Tibial artery (tissue), 4 donors: ENCODE data around the gene ACKR1.

Experiments used
- DNase-seq, 2 donors: peaks; one replicate each; pipeline ENCODE4 v3.0.0-alpha.2; 2019
- H3K27ac ChIP-seq, 2 donors: fragments of 200-600 bp; sonication (generic) in 1 of 2; 1 replicate in 1 of 2; 2 replicates in 1 of 2; pipeline ENCODE4 v1.5.1; 2018 to 2019; ENCODE audit warnings: mild to moderate bottlenecking in 1 of 2
- H3K27me3 ChIP-seq, 2 donors: fragments of 200-600 bp; sonication (generic) in 1 of 2; one replicate each; pipeline versions ENCODE4 v1.5.1 to v1.6.0; 2016 to 2019
- H3K36me3 ChIP-seq, 3 donors: fragments of 200-600 bp; sonication (generic) in 2 of 3; one replicate each; pipeline ENCODE4 v1.5.1; 2016 to 2019; ENCODE audit warnings: mild to moderate bottlenecking in 2 of 3
- H3K4me1 ChIP-seq, 4 donors: fragments of 200-600 bp; sonication (generic) in 2 of 4; 1 replicate in 3 of 4; 2 replicates in 1 of 4; pipeline ENCODE4 v1.5.1; 2016 to 2019
- H3K4me3 ChIP-seq, 2 donors: fragments of 200-600 bp; sonication (generic) in 1 of 2; 1 replicate in 1 of 2; 2 replicates in 1 of 2; pipeline ENCODE4 v1.5.1; 2018 to 2019; ENCODE audit warnings: mild to moderate bottlenecking in 2 of 2
- H3K9me3 ChIP-seq, 3 donors: fragments of 200-600 bp; sonication (generic) in 1 of 3; one replicate each; pipeline ENCODE4 v1.5.1; 2016 to 2019
- CTCF ChIP-seq, 2 experiments: fragments of 200-600 bp in 1 of 2; fragments of 450-650 bp in 1 of 2; IDR thresholded peaks; one replicate each; pipeline ENCODE4 v1.5.1; 2017 to 2019; ENCODE audit warnings: antibody characterized with exemption in 2 of 2, mild to moderate bottlenecking in 1 of 2, moderate library complexity in 1 of 2
- intact Hi-C: fragments of 100-400 bp; cut with DNase I; formaldehyde crosslinking; loops from one replicate; pipeline ENCODE4 v1.15.0; 2023; ENCODE audit warnings: low total_unique reads

The ACKR1 gene

GRCh38 chr1:159163614-159164228 lies 41.0 kb upstream of the ACKR1 start:
- intact Hi-C loops = loop anchor here (5.0 kb wide), 1 partner anchor 34 kb away; no protein-coding TSS in a partner anchor
- TF ChIP-seq CTCF (IDR thresholded peaks at IDR 0.05) = no peak
- H3K4me3 ChIP-seq = no peak overlapping the region
- peaks cover 0 to 7% (median 6%) of the 10 kb centered on the region in 4 donors for H3K4me1 ChIP-seq
- H3K27me3 ChIP-seq = peaks cover 0 to 7% of the 10 kb centered on the region in 2 donors
- H3K27ac ChIP-seq = no peak overlapping the region
- DNase-seq = no peak
- no peaks in the 10 kb centered on the region for H3K9me3 ChIP-seq
- H3K36me3 ChIP-seq = no peaks in the 10 kb centered on the region

GRCh38 chr1:159168043-159168442 lies 36.6 kb upstream of the ACKR1 start:
- intact Hi-C loops = loop anchor here (5.0 kb wide), 1 partner anchor 39 kb away; no protein-coding TSS in a partner anchor
- H3K36me3 ChIP-seq = no peaks in the 10 kb centered on the region
- DNase-seq = no peak

GRCh38 chr1:159170639-159171038 lies 34.0 kb upstream of the ACKR1 start:
- intact Hi-C loops = no loop called here

More at GRCh38 chr1:159168043-159168442, 36.6 kb upstream of the ACKR1 start:
- Histone ChIP-seq H3K4me3 (no peak overlapping the region), H3K4me1 (peaks cover 0 to 21% (median 13%) of the 10 kb centered on the region in 4 donors), H3K27me3 (peaks cover 0 to 42% of the 10 kb centered on the region in 2 donors), H3K9me3 (no peaks in the 10 kb centered on the region), H3K27ac (no peak overlapping the region)
- TF ChIP-seq CTCF (IDR thresholded peaks at IDR 0.05) = no peak

GRCh38 chr1:159171254-159171687 lies 33.4 kb upstream of the ACKR1 start, which contains the start of gene CADM3:
CADM3 (plus strand) TSS chr1:159171615; CDS start chr1:159171766, 151 bp downstream.
- DNase-seq = no peak
- H3K4me3 ChIP-seq = peak within 1 kb of the TSS; percentile 12 to 38
- H3K27me3 ChIP-seq = peaks cover 0 to 52% of the 10 kb centered on the region in 2 donors
- intact Hi-C loops = no loop called here
- peaks cover 0 to 24% (median 13%) of the 10 kb centered on the region in 4 donors for H3K4me1 ChIP-seq
- no peak for TF ChIP-seq CTCF (IDR thresholded peaks at IDR 0.05)
- no peaks in the 10 kb centered on the region for H3K9me3 ChIP-seq
- H3K27ac ChIP-seq = no peak within 1 kb of the TSS
- H3K36me3 ChIP-seq = no peaks in the 10 kb centered on the region

More at GRCh38 chr1:159170639-159171038, 34.0 kb upstream of the ACKR1 start:
- peaks cover 0 to 24% (median 13%) of the 10 kb centered on the region in 4 donors for H3K4me1 ChIP-seq
- no peak overlapping the region for H3K4me3 ChIP-seq
- peaks cover 0 to 52% of the 10 kb centered on the region in 2 donors for H3K27me3 ChIP-seq
- no peaks in the 10 kb centered on the region for H3K9me3 ChIP-seq
- DNase-seq = no peak
- H3K36me3 ChIP-seq = no peaks in the 10 kb centered on the region
- TF ChIP-seq CTCF (IDR thresholded peaks at IDR 0.05) = no peak
- H3K27ac ChIP-seq = no peak overlapping the region

- Histone ChIP-seq H3K36me3 (no peaks in the 10 kb centered on the region), H3K27ac (no peak overlapping the region), H3K4me1 (peaks cover 0 to 24% (median 13%) of the 10 kb centered on the region in 4 donors), H3K27me3 (peaks cover 0 to 52% of the 10 kb centered on the region in 2 donors), H3K4me3 (peak overlapping the region; percentile 12 to 38), H3K9me3 (no peaks in the 10 kb centered on the region)
- intact Hi-C loops = no loop called here
- peak in 1 of 2 donors; percentile 33 for DNase-seq
- TF ChIP-seq CTCF (IDR thresholded peaks at IDR 0.05) = no peak
These were observed 32.8 kb upstream of the ACKR1 start for GRCh38 chr1:159171688-159172501.
